Gastroesophageal sphincter (tissue), 3 donors: ENCODE data around the gene ANKRD13D.

Experiments used
- EP300 ChIP-seq: sonication (generic); formaldehyde crosslinking; IDR thresholded peaks from one replicate; pipeline ENCODE4 v1.6.1; 2017; ENCODE audit warnings: antibody characterized with exemption, mild to moderate bottlenecking
- POLR2A ChIP-seq, 2 donors: fragments of 450-650 bp; IDR thresholded peaks; one replicate each; pipeline ENCODE4 v1.6.1; 2017; ENCODE audit warnings: antibody characterized with exemption in 2 of 2, mild to moderate bottlenecking in 2 of 2, moderate library complexity in 1 of 2
- POLR2AphosphoS5 ChIP-seq: sonication (generic); formaldehyde crosslinking; IDR thresholded peaks from one replicate; pipeline ENCODE4 v1.6.1; 2017; ENCODE audit warnings: antibody characterized with exemption
- TF ChIP-seq, protein P1 (sequence below), 4 experiments: fragments of 200-600 bp in 2 of 4; fragments of 450-650 bp in 2 of 4; sonication (generic) in 1 of 4; IDR thresholded peaks; one replicate each; pipeline ENCODE4 v1.5.1; 2017 to 2019; ENCODE audit warnings: antibody characterized with exemption in 4 of 4, mild to moderate bottlenecking in 2 of 4, moderate library complexity in 2 of 4

DNA sequence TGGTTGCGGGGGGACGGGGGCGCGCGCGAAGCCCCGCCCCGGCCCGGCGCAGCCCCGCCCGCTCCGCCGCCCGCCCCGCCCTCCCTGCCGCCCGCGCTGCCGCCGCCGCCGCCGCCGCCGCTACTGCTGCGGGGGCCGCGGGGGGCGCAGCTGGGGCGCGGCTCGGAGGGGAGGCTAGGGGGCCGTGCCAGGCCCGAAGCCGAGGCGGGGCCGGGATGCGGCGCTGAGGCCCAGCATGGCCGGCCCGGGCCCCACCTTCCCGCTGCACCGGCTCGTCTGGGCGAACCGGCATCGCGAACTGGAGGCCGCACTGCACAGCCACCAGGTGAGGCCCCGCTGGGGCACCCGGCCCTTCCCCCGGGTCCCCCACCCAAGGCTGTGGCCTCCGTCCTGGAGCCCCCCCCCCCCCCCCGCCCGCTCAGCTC lies at the start of gene ANKRD13D:
- TF ChIP-seq, protein P1, sequence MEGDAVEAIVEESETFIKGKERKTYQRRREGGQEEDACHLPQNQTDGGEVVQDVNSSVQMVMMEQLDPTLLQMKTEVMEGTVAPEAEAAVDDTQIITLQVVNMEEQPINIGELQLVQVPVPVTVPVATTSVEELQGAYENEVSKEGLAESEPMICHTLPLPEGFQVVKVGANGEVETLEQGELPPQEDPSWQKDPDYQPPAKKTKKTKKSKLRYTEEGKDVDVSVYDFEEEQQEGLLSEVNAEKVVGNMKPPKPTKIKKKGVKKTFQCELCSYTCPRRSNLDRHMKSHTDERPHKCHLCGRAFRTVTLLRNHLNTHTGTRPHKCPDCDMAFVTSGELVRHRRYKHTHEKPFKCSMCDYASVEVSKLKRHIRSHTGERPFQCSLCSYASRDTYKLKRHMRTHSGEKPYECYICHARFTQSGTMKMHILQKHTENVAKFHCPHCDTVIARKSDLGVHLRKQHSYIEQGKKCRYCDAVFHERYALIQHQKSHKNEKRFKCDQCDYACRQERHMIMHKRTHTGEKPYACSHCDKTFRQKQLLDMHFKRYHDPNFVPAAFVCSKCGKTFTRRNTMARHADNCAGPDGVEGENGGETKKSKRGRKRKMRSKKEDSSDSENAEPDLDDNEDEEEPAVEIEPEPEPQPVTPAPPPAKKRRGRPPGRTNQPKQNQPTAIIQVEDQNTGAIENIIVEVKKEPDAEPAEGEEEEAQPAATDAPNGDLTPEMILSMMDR (IDR thresholded peaks at IDR 0.05), result no peak
- no peak for TF ChIP-seq POLR2AphosphoS5
- TF ChIP-seq POLR2A (IDR thresholded peaks at IDR 0.05), result no peak
- no peak for TF ChIP-seq EP300
